Retina (tissue), 1 donor: ENCODE data around the gene PPP1CA.
"Not testable (repeated sequence)": the region's sequence is repeated elsewhere in the genome, so short reads cannot be mapped to it uniquely, and the experiment has no call there.

ENCODE experiments used
- DNase-seq: peaks from one replicate; pipeline ENCODE4 v3.0.0-alpha.2; 2016

PPP1CA gene

GRCh38 chr11:67434395-67434881 lies 32.8 kb upstream of the PPP1CA start:
- no peak for DNase-seq

- DNase-seq, result no peak
Measured at GRCh38 chr11:67433536-67434394, 32.1 kb upstream of the PPP1CA start.

GRCh38 chr11:67432655-67433349 lies 31.1 kb upstream of the PPP1CA start:
- no peak for DNase-seq

DNA sequence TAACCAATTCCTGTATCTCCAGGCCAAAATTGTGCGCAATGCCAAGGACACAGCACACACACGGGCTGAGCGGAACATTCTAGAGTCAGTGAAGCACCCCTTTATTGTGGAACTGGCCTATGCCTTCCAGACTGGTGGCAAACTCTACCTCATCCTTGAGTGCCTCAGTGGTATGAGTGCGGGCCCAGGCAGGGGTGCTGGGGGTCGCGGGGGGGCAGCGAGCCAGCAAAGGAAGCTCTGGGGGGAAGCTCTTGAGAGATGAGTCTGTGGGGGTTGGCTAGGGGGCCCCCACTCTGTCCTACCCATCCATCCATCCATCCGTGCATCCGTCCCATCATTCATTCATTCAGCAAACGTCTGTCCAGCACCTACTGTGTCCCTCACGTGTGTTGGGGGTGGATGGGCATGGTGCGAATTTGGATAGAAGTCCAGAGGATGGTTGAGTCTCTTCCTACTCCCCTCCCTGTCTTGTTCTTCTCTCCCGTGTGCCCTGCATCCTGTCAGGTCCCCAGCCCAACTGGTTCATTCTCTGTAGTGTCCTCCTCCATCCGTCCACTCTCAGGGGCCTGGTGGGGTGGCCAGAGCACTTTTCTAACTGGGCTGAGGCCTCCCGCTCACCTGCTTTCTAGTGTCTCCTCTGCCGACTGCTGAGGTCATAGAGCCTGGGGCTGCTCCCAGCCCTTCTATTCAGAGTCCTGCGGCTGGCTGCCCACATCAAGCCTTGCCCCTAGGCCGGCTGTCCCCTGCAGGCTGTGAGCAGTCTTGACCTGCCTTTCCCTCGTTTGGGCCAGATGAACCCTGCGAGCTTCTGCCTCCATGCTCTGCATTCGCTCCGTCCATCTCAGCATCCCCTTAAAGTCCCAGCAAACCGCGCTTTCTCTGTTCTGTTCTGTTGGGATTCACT lies 29.9 kb upstream of the PPP1CA start:
- DNase-seq, result no peak

DNA sequence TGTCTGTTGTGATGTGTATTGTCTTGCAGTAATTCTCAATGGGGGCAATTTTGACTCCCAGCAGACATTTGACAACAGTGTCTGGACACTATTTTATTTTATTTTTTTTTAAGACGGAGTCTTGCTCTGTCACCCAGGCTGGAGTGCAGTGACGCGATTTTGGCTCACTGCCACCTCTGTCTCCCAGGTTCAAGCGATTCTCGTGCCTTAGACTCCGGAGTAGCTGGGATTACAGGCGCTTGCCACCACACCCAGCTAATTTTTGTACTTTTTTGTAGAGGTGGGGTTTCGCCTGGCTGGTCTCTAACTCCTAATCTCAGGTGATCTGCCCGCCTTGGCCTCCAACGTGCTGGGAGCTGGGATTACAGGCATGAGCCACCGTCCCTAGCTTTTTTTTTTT lies 28.1 kb upstream of the PPP1CA start:
- DNase-seq, result no peak

DNA sequence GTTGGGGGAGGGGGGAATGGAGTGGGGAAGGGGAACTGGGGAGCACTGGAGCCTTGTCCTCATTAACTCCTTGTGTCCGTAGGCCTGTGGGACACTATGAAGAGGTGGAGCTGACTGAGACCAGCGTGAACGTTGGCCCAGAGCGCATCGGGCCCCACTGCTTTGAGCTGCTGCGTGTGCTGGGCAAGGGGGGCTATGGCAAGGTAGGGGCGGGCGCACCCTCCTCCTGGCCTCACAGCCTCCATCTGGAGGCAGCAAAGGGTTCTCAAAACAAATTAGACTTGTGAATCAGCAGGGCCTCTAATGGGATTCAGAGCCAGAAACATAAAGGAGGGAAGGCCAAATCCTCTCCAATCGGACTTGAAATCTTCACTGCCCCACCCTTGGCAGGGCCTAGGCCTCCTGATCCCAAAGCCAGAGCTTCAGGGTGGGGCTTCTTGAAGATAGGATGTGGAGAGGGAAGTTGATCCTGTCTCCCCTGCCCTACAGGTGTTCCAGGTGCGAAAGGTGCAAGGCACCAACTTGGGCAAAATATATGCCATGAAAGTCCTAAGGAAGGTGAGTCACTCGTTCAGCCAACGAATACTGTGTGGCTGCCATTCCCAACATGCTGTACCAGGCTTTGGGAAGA lies 27.5 kb upstream of the PPP1CA start:
- DNase-seq, result no peak

DNA sequence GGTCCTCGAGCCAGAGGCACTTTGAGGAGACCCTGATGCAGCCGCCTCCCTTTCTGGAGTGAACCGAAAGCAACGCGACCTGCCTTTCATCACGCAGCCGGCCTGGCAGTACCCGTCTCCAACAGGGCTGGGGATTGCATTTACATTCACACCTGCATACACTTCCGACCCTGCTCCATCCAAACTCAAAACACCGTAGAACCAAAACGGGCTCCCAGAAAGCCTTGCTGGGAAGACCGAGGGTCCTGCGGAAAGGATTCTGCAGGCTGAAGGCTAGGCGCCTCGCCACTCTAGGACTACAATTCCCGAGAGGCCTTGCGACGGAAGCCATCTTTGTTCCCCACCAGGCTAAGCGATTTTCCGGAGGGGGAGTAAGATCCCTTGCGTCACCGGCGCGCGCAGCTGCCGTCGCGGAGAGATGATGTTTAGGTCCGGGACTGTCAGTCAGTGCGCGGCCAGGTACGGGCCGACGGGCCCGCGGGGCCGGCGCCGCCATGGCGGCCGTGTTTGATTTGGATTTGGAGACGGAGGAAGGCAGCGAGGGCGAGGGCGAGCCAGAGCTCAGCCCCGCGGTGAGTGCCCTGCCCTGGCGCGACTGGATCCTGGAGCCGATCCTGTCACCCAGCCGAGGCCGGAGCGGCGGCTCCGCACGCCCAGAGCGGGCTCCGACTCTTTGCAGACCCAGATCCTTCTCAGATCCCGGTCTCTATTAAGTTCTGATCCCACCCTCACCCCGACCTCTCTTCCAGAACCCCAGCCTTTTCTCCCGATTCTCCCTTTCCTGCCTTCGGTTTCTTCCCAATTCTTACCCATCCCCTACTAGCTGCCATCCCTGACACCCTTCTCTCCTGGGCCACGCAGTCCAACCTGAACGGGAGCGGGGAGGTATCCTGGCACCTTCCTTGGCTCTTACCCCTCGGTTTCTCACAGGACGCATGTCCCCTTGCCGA lies 26.7 kb upstream of the PPP1CA start, which contains the start of gene RPS6KB2:
RPS6KB2 (plus strand) TSS at position 443 of the 950 bp plus-strand sequence; CDS start at position 495, 52 bp downstream.
- DNase-seq, result peak; percentile 100

GRCh38 chr11:67427364-67427859 lies 25.8 kb upstream of the PPP1CA start:
- not testable (repeated sequence) for DNase-seq

GRCh38 chr11:67423891-67424613 lies 22.4 kb upstream of the PPP1CA start:
- DNase-seq, result no peak

GRCh38 chr11:67423466-67423865 lies 21.8 kb upstream of the PPP1CA start:
- DNase-seq, result no peak

- DNase-seq, result no peak
Measured at GRCh38 chr11:67422891-67423290, 21.2 kb upstream of the PPP1CA start.

- no peak for DNase-seq
Measured at GRCh38 chr11:67421430-67422031, 19.9 kb upstream of the PPP1CA start.

- DNase-seq, result peak; percentile 91
Measured at GRCh38 chr11:67420646-67421429, 19.2 kb upstream of the PPP1CA start.

DNA sequence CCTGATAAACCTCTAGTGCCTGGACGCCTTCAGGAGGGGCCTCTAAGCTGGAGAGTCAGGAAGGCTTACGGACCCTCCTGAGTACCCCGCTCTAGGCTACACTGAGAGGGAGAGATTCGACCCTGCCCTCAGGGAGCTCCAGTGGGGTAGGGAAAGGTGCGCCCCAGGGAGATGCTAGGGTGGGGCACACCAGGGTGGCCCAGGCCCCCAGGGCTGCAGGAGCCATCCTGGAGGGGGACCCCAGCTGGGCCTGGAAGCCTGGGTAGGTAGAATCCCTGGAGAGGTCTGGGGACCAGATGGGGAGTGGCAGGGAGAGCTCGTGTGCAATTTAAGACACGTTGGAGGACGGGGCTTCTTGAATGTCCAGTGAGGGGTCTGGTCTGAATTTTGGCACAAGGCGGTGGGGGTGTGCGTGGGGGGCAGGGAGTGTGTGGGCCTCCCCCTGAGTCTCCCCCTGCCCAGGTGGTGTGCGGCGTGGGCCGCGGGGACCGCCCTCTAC lies 18.5 kb upstream of the PPP1CA start:
- no peak for DNase-seq

DNA sequence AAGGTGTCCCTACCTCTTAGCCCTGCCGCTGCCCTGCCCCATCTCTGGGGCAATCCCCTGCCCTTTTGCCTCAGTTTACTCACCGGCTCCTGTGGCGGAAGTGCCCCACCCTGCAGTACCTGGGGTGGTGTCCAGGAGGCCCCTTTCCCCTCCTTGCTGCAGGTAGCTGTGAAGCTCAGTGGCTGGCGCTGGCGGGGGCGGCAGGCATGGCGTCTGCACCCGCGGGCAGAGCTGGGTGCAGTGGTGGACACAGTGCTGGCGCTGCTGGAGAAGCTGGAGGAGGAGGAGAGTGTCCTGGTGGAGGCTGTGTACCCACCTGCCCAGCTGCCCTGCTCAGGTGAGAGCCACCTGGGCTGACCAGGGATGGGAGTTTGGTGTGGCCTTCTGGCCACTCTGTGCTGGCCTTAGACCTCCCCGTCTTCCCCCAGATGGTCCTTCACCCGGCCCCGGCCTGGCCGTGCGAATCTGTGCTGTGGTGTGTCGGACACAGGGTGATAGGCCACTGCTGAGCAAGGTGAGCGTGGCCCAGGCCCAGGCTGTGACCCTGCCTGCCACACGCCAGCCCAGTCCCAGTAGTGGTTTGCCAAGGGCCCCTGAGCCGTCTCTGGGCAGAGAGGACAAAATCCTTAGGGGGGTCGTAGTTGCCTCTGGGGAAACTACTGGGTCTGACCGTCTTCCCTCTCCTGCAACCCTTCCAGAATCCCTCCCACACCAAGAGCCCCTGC lies 17.8 kb upstream of the PPP1CA start:
- DNase-seq, result no peak

DNA sequence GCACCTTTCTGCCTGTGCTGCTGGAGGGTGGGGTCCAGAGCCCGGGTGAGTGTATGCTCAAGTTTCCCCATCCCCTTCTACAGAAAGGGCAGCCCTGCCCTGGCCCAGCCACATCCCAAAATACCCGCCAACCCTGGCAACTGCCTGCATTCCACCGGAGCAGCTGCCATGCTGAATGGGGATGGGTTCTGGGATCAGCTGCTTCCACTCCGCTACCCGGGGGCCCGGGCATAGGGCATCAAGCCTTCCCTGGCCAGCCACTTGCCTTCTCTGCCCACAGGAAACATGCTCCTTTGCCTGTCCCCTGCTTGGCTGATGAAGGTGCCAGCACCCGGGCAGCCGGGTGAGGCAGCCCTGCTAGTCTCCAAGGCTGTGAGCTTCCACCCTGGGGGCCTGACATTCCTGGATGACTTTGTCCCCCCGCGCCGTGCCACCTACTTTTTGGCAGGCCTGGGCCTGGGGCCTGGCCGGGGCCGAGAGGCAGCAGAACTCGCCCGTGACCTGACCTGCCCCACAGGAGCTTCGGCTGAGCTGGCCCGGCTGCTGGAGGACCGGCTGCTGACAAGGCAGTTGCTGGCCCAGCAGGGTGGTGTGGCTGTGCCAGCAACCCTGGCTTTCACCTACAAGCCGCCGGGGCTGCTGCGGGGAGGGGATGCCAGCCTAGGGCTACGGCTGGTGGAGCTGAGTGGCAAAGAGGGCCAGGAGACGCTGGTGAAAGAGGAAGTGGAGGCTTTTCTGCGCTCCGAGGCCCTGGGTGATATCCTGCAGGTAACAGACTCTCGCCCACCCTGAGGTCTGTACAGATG lies 17.0 kb upstream of the PPP1CA start:
- no peak for DNase-seq

GRCh38 chr11:67417425-67417824 lies 15.8 kb upstream of the PPP1CA start:
- no peak for DNase-seq
